Measurements from ENCODE around the gene TMEM240. TPM values are rescaled to one million over a fixed set of nuclear protein-coding genes. Genes with fewer than 3 reads are reported as not detected.
"Not testable (repeated sequence)": the region's sequence is repeated elsewhere in the genome, so short reads cannot be mapped to it uniquely, and the experiment has no call there.

The TMEM240 gene
- total and polyA plus RNA-seq, 4 donors, result 1.1 to 15.1 (median 7.0) TPM

DNA sequence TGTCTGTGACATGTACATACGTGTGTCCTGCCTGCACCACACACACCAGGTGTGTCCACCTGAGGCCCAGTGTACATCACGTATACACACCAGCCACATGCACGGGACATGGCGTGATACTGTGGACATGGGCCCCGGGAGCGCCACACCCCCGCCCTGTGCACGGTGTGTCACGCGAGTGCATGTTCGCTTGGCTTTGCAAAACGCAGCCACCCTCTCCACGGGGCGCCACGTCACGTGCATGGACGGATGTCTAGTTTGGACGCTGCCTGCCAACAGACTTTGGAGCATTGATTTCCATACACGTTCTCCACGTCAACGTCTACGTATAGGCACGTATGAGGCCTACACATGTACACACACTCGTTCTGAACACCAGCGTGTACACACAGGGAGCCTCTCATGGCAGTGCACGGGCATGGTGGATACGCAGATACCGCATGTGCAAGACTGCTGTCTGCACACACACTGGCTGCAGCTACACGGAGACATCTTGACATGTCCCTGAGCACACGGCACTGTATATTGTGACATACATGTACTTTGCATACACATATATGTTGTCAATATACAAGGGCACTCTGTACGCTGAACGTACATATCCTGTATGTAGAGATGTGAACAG lies 2.7 kb downstream of the TMEM240 start:
- no peaks in the 10 kb centered on the region for H3K36me3 ChIP-seq (ENCODE audit: control insufficient read depth in 1 of 2, insufficient read depth in 2 of 2, low read length in 1 of 2)
- H3K27me3 ChIP-seq (ENCODE audit: control insufficient read depth in 1 of 2, insufficient read depth in 2 of 2, low read length in 1 of 2), result no peaks in the 10 kb centered on the region
- 94% methylated on average over 32 of the region's 32 CpGs for WGBS, 2 donors
- intact Hi-C loops (cut with DNase I), result no loop called here
- H3K4me3 ChIP-seq (ENCODE audit: low read length in 2 of 2), result no peak overlapping the region
- no peaks in the 10 kb centered on the region for H3K9me3 ChIP-seq (ENCODE audit: control insufficient read depth, low read length)
- no peak overlapping the region for H3K27ac ChIP-seq (ENCODE audit: low read depth in 1 of 2, low read length in 2 of 2)
- no peaks in the 10 kb centered on the region for H3K4me1 ChIP-seq (ENCODE audit: control insufficient read depth in 1 of 2, insufficient read depth in 2 of 2, low read length in 2 of 2)
- ATAC-seq (ENCODE audit: low FRiP score) (no peak), DNase-seq (no peak)

DNA sequence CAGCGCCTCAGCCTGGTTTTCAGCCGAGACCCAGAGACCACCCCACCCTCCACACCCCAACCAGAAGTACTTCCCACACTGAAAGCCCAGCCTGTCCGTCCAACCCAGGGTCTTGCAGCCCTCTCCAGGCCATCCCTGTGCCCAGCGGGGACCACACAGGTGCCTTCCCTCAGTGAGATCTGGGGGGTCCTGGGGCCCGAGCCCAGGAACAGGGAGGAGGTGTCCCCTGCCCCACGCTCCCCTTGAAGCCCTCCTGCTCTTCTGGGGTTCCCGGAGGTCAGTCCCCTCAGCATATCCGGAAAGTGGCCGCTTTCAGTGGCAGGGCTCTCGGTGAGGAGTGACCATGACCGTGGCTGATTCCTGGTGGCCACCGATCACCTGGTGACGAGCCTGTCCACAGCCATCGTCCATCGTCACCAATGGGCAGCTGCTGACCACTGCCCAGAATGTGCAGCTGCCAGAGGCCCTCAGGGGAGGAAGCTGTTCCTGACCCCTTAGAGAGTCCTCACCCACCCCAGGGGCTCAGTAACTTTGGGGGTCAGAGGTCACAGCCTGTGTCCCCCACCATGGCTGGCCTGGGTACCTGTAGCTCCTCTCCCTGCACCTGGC lies 3.4 kb downstream of the TMEM240 start:
- DNase-seq (no peak), ATAC-seq (ENCODE audit: low FRiP score) (no peak)
- no peaks in the 10 kb centered on the region for H3K4me1 ChIP-seq (ENCODE audit: control insufficient read depth in 1 of 2, insufficient read depth in 2 of 2, low read length in 2 of 2)
- H3K36me3 ChIP-seq (ENCODE audit: control insufficient read depth in 1 of 2, insufficient read depth in 2 of 2, low read length in 1 of 2), result no peaks in the 10 kb centered on the region
- H3K4me3 ChIP-seq (ENCODE audit: low read length in 2 of 2), result no peak overlapping the region
- WGBS, 2 donors, result 92 to 94% methylated on average over 15 of the region's 15 CpGs
- no peak overlapping the region for H3K27ac ChIP-seq (ENCODE audit: low read depth in 1 of 2, low read length in 2 of 2)
- H3K27me3 ChIP-seq (ENCODE audit: control insufficient read depth in 1 of 2, insufficient read depth in 2 of 2, low read length in 1 of 2), result no peaks in the 10 kb centered on the region
- intact Hi-C loops (cut with DNase I), result no loop called here
- no peaks in the 10 kb centered on the region for H3K9me3 ChIP-seq (ENCODE audit: control insufficient read depth, low read length)

DNA sequence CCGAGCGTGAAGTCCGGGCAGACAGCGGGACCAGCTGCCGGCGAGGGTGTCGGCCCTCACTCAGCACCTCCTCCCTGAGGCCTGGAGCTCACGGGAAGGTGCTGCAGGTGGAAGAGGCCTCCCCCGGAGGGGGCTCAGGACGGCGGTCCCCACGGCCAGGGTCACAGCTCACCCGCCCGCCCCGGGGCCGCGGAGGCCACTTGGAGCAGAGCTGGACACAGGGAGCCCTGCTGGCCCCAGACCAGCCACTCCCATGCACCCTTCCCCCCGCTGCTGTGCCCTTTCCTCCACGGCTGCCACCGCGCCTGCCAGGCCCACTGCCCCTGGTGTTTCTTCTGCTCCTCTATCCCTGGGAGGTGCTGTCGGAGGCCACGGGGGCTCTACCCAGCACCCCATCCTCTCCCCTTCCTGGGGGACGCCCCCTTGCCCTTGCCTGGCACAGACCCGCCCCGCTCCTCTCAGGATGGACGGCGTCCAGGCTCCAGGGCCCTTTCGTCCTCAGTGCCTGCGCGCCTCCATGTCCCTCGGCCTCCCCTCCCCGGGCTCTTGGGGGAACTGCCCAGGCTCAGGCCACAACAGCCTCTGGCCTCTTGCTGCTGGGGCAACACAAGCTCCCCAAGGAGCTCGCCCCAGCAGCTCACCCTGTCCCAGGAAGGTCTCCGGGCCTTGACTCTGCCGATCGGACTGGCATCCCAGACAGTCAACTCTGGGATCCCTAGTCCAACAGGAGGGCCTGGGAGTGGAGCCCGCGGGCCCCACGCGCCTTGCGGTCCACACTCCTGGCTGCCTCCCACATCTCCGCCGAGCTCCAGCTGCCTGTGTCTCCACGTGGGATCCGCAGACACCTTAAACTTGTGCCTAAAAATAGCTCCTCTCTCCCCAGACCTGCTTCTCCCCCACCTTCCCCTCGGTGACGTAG lies 4.1 kb downstream of the TMEM240 start:
- ATAC-seq (ENCODE audit: low FRiP score), result no peak
- Histone ChIP-seq H3K36me3 (ENCODE audit: control insufficient read depth in 1 of 2, insufficient read depth in 2 of 2, low read length in 1 of 2) (no peaks in the 10 kb centered on the region), H3K27me3 (ENCODE audit: control insufficient read depth in 1 of 2, insufficient read depth in 2 of 2, low read length in 1 of 2) (no peaks in the 10 kb centered on the region), H3K4me3 (ENCODE audit: low read length in 2 of 2) (no peak overlapping the region), H3K9me3 (ENCODE audit: control insufficient read depth, low read length) (no peaks in the 10 kb centered on the region), H3K27ac (ENCODE audit: low read depth in 1 of 2, low read length in 2 of 2) (no peak overlapping the region), H3K4me1 (ENCODE audit: control insufficient read depth in 1 of 2, insufficient read depth in 2 of 2, low read length in 2 of 2) (no peaks in the 10 kb centered on the region)
- 87 to 88% methylated on average over 39 to 48 of the region's 48 CpGs for WGBS, 2 donors
- intact Hi-C loops (cut with DNase I), result no loop called here
- DNase-seq, result no peak

DNA sequence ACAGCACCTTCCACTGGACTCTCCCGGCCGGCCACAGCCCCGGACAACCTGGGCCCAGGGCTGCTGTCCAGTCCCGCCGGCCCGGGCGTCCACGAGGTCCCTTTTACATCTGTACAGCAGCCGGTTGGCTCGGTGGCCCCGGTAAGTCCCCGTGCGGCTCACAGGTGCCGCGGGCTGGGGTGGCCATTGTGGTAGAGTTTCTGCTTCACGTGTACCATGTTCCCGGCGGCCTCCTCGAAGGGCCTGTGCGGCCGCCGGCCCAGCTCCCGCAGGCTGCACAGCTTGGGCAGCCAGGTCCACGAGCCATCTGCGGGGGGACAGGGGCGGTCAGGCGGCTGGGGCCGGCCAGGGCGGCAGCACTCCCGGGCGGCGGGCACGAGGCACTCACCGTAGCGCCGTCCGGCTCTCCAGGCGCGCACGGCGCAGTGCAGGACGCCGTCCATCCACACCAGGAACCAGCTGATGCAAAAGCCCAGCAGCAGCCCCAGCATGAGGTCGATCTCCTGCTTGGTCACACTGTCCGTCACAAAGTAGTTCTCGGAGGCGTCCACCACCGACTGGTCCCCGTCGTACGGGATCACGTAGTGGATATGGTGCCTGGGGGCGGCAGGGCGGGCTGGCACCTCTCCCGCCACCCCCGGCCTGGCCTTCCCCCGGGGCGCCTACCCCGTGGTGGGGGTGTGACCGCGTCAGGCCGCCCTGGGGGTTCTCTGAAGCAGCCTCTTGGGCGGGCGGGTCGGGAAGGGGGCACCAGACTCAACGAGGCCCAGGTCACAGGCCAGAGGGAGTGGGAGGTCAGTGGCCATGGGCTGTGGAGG lies 5.0 kb downstream of the TMEM240 start:
- no peaks in the 10 kb centered on the region for H3K36me3 ChIP-seq (ENCODE audit: control insufficient read depth in 1 of 2, insufficient read depth in 2 of 2, low read length in 1 of 2)

DNA sequence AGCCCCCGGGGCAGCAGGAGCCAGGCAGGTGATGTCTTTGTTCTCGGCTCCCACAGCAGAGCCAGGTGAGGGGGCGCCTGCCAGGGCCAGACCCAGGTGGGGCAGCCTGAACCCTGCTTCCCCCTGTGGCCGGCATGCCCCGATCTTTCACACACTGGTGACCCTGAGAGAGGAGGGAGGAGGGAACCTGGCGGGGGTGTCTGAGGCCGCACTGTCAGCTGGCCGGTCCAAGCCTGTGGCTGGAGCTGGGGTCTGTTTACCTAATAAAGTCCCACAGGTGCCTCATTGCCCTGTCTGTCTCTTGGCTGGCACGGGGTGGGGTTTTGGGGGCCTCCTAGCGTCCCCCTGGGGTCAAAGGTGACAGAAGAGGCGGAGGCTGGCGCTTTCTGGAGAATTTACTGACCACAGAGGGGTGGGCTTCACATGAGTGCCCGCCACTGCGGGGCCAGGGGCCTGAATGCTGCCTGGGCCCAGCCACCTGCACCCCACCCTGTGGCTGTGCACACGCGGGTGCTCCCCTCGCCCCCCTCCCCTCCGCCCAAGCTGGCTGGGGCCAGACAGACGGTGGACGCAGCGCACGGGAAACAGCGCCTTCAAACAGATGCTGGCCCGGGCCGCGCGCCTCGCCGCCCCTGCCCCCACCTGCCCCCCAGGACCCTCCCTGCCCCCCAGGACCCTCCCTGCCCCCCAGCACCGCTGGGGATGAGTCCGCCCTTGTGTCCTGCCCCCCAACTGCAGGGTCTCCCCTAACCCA lies 5.8 kb downstream of the TMEM240 start:
- Histone ChIP-seq H3K36me3 (ENCODE audit: control insufficient read depth in 1 of 2, insufficient read depth in 2 of 2, low read length in 1 of 2) (no peaks in the 10 kb centered on the region), H3K27ac (ENCODE audit: low read depth in 1 of 2, low read length in 2 of 2) (no peak overlapping the region), H3K9me3 (ENCODE audit: control insufficient read depth, low read length) (no peaks in the 10 kb centered on the region), H3K27me3 (ENCODE audit: control insufficient read depth in 1 of 2, insufficient read depth in 2 of 2, low read length in 1 of 2) (no peaks in the 10 kb centered on the region), H3K4me1 (ENCODE audit: control insufficient read depth in 1 of 2, insufficient read depth in 2 of 2, low read length in 2 of 2) (no peaks in the 10 kb centered on the region), H3K4me3 (ENCODE audit: low read length in 2 of 2) (no peak overlapping the region)
- ATAC-seq (ENCODE audit: low FRiP score), result no peak
- intact Hi-C loops (cut with DNase I), result no loop called here
- 89 to 90% methylated on average over 25 to 31 of the region's 31 CpGs for whole genome bisulfite sequencing, 2 donors
- no peak for DNase-seq

More for the DNA sequence above, 5.0 kb downstream of the TMEM240 start:
- DNase-seq (no peak), ATAC-seq (ENCODE audit: low FRiP score) (no peak)
- no peaks in the 10 kb centered on the region for H3K9me3 ChIP-seq (ENCODE audit: control insufficient read depth, low read length)
- intact Hi-C loops (cut with DNase I), result no loop called here
- no peak overlapping the region for H3K4me3 ChIP-seq (ENCODE audit: low read length in 2 of 2)
- no peaks in the 10 kb centered on the region for H3K27me3 ChIP-seq (ENCODE audit: control insufficient read depth in 1 of 2, insufficient read depth in 2 of 2, low read length in 1 of 2)
- H3K27ac ChIP-seq (ENCODE audit: low read depth in 1 of 2, low read length in 2 of 2), result no peak overlapping the region
- no peaks in the 10 kb centered on the region for H3K4me1 ChIP-seq (ENCODE audit: control insufficient read depth in 1 of 2, insufficient read depth in 2 of 2, low read length in 2 of 2)
- WGBS, 2 donors, result 94% methylated on average over 63 to 66 of the region's 66 CpGs

DNA sequence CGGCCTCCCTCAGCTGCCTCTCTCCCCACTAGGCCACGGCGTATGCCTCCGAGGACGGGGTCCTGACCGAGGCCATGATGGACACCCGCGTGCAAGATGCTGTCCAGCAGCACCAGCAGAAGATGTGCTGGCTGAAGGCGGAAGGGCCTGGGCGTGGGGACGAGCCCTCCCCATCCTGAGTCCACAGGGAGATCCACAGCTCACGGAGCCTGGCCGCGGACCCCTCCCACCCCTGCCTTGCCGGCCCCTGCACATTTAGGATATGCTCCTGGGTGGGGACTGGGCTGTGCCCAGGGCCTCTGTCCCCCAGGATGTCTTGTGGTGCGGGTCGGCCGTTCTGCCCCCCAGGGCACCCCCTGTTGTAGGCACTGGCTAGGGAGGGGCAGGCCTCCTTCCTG lies 6.5 kb downstream of the TMEM240 start:
- H3K4me1 ChIP-seq (ENCODE audit: control insufficient read depth in 1 of 2, insufficient read depth in 2 of 2, low read length in 2 of 2); H3K9me3 ChIP-seq (ENCODE audit: control insufficient read depth, low read length); intact Hi-C loops (cut with DNase I); H3K4me3 ChIP-seq (ENCODE audit: low read length in 2 of 2); H3K27ac ChIP-seq (ENCODE audit: low read depth in 1 of 2, low read length in 2 of 2); H3K27me3 ChIP-seq (ENCODE audit: control insufficient read depth in 1 of 2, insufficient read depth in 2 of 2, low read length in 1 of 2); ATAC-seq (ENCODE audit: low FRiP score); H3K36me3 ChIP-seq (ENCODE audit: control insufficient read depth in 1 of 2, insufficient read depth in 2 of 2, low read length in 1 of 2); DNase-seq: not testable (repeated sequence)
- WGBS, 2 donors, result 87 to 89% methylated on average over 18 of the region's 18 CpGs

DNA sequence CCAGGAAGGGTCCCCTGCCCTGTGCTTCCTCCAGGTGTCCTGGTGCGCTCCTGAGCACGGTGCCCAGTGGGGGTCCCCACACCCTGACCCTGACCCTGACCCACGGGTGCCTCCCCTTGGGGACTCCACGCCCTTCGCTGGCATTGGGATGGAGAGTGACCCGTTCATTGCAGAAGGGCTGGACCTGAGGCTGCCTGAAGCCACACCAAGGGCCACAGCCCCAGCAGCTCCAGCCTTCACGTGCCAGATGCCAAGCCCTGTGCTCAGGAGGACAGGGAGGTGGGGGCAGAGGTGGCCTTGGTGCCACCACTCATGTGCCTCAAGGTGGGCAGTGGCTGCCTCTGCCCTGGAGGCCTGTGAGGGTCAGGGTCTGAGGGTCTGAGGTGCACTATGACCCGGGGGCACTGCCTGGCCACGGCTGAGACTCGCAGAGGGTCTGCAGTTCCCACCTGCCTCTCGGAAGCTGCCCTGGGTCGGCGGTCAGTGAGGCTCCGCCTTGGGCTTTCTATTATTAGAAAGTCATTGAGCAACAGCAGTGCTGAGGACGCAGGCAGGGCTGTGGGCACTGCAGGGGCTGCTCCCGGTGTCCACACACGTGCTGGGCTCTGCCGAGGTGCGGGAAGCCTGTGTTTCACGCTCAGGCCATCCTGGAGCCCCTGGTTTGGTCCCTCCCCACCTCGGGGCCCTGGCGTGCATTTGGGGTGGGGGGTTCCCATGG lies 7.1 kb downstream of the TMEM240 start:
- H3K4me1 ChIP-seq (ENCODE audit: control insufficient read depth in 1 of 2, insufficient read depth in 2 of 2, low read length in 2 of 2); DNase-seq; H3K27me3 ChIP-seq (ENCODE audit: control insufficient read depth in 1 of 2, insufficient read depth in 2 of 2, low read length in 1 of 2); H3K4me3 ChIP-seq (ENCODE audit: low read length in 2 of 2); H3K27ac ChIP-seq (ENCODE audit: low read depth in 1 of 2, low read length in 2 of 2); intact Hi-C loops (cut with DNase I); H3K36me3 ChIP-seq (ENCODE audit: control insufficient read depth in 1 of 2, insufficient read depth in 2 of 2, low read length in 1 of 2); H3K9me3 ChIP-seq (ENCODE audit: control insufficient read depth, low read length): not testable (repeated sequence)
- peak; percentile 19 for ATAC-seq (ENCODE audit: low FRiP score)
- WGBS, 2 donors, result 54 to 67% methylated on average over 13 to 22 of the region's 22 CpGs
